Choroid plexus epithelial cell (primary cell): ENCODE measurements around the gene MRM2.

Source experiments
- DNase-seq: peaks from one replicate; pipeline ENCODE4 v3.0.0-alpha.2; 2010; ENCODE audit warnings: low read depth
- H3K4me3 ChIP-seq: 2 replicates; pipeline ENCODE4 v1.5.1; 2011; ENCODE audit warnings: low read depth, mild to moderate bottlenecking, control low read depth, low read length, moderate library complexity
- TF ChIP-seq, protein P1 (sequence below): conservative IDR thresholded peaks from 2 replicates; pipeline ENCODE4 v1.5.1; 2011; ENCODE audit warnings: low read depth, mild to moderate bottlenecking, control low read depth, inconsistent platforms, low read length, moderate library complexity

MRM2 gene

DNA sequence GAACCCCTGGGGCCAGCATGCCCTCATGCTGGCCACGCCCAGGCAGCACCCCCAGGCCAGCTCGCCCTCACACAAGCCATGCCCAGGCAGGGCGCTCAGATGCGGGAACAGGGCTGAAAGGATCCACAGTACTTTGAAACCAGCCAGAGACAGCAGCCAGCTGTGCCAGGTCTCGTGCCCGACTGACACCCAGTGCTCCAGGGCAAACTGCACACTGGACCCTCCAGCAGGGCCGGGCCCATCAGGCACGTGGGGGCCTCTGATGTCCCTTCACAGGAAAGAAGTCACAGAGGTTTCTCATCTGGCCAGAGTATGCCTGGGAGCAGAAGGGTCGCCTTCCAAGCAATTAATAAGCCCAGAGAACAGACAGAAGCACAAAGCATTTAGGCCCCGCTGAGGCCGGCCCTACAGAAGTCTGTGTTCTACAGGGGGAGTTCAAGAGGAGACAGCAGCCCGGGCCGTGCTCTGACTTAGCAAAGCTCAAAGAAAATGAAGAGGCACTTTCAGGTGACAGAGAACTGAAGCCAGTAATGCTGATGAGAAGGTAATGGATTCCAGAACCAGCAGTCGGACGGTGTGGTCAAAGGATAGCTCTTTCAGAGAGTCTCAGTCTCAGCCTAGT lies 30.6 kb downstream of the MRM2 start:
- no peak overlapping the region for H3K4me3 ChIP-seq
- no peak for DNase-seq
- TF ChIP-seq, protein P1, sequence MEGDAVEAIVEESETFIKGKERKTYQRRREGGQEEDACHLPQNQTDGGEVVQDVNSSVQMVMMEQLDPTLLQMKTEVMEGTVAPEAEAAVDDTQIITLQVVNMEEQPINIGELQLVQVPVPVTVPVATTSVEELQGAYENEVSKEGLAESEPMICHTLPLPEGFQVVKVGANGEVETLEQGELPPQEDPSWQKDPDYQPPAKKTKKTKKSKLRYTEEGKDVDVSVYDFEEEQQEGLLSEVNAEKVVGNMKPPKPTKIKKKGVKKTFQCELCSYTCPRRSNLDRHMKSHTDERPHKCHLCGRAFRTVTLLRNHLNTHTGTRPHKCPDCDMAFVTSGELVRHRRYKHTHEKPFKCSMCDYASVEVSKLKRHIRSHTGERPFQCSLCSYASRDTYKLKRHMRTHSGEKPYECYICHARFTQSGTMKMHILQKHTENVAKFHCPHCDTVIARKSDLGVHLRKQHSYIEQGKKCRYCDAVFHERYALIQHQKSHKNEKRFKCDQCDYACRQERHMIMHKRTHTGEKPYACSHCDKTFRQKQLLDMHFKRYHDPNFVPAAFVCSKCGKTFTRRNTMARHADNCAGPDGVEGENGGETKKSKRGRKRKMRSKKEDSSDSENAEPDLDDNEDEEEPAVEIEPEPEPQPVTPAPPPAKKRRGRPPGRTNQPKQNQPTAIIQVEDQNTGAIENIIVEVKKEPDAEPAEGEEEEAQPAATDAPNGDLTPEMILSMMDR: no peak

DNA sequence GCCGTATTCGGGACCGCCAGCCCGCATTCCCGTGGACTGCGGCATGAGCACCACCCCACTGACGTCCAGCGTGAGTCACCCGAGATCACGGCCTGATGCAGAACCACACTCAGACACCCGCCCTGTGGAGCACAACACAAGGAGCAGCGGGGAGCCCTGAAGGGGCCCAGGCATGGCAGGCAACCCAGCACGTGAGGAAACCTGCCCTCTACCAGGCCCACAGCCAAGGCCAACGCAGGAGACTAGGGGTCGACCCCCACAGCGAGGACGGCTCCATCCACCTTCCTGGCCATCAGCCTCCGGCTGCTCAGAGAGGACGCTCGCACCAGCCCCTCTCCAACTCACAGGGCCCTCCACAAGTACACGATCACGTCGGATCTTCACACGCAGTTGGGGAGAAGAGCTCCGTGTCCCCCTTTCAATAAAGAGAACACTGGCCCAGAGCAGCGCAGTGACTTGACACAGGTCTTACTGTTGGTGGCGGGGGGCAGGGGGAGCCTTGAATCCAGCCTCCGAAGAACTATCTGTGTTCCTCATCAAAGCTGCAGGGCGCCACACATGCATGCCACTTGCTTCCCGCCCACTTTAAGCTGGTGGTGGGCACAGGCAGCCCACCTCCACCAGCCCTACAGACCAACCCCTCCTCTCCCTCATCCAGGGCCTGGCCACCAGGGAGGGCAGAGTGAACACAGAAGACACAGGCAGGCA lies 31.3 kb downstream of the MRM2 start:
- TF ChIP-seq, protein P1: no peak
- DNase-seq: no peak
- H3K4me3 ChIP-seq: no peak overlapping the region

DNA sequence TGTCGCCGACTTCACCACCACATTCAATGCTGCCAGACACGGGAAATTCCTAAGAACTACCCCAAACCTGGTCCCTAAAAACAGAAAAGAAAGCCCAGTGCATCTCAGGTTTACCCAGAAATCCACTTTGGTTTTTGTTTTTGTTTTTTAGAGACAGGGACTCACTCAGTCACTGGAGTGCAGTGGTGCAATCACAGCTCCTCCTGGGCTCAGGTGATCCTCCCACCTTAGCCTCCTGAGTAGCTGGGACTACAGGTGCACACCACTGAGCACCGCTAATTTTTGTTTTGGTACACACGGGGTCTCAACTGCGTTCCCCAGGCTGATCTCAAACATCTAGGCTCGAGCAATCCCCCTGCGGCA lies 32.1 kb downstream of the MRM2 start:
- DNase-seq: no peak
- no peak overlapping the region for H3K4me3 ChIP-seq
- TF ChIP-seq, protein P1: no peak

DNA sequence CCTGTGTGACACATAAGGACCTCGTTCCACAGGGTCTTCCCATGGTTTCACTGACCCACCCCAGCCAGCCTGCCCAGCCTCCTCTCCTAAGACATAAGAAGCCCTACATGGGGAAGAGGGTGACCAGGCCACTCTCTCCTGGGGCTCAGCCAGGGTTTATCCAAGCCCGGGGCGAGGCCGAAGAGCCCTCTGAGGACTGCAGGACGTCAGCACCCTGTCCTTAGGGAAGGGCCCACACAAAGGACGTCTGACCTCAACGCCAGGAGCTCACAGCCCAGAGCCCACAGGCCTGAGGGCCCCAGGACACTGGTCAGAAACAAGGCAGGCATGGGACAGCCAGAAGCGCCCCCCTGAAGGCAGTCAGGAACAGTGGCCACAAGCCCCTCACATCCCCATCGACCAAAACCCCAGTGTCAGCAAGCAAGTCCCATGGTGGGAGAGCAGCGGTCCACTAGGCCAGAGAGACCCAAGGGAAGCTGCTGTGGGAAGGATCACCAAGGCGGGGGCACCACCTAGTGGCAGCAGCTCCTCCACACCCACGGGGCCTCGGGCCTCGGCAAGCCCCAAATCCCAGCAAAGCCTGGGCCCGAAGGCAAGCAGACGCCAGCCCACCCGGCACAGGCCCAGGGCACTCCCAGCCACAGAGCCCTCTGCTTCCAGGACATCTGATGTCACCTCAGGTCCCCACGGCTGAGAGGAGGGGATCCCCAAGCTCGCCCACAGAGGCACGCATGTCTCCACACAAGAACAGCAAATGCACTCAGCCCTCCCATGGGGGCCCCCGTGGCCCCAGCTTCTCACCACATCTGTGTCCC lies 32.7 kb downstream of the MRM2 start:
- H3K4me3 ChIP-seq: no peak overlapping the region
- TF ChIP-seq, protein P1: peak; percentile 91
- DNase-seq: peak; percentile 81

DNA sequence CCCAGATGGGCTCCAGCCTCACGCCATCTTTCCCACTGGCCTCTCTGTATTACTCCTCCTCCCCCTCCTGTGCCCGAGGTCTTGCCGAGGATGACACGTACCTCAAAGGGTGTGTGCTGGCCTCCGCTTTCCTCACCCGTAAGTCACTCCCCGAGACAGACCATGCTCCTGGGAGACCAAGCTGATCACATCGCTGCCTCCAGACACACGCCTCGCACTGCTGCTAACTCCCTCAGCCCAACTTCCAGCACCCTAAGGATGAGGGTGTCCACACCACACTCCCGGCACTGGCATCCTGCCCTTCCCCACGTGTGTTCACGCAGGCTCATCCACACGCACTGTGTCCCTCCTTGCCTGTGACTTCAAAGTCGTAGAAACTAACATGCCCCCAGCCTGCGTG lies 33.3 kb downstream of the MRM2 start:
- no peak for DNase-seq
- H3K4me3 ChIP-seq: no peak overlapping the region
- TF ChIP-seq, protein P1: no peak

DNA sequence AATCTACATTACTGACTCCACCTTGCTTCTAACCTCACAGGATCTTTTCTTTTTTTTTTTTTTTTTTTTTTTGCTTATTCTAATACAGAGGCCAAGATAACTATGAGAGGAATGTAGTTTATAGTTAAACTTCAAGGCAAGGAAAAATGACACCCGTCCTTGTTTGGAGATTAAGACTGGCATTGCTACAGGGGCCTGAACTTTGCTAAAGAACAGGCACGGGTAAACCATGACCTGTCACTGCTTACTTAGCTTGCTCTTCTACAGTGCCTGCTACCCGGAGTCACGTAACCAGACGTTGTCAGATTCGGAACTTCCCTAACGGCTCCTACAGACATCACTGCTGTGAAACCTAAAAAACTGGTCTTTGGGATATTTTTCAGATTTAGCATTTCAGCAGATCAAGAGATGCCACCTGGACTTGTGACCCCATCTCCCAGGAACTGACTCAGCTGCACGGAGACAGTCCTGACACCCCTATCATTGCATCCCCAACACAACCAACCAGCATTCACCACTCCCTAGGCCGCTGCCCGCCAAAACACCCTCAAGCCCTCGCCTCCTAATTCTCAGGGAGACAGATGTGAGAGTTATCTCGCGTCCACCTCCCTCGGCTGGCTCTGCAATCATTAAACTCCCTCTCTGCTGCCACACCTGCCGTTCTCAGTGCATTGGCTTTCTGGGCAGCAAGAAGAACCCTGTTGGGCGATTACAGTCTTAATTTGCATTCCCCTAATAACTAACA lies 36.8 kb downstream of the MRM2 start:
- H3K4me3 ChIP-seq: no peak overlapping the region
- TF ChIP-seq, protein P1: no peak
- peak; percentile 39 for DNase-seq
